Motor neuron (in vitro differentiated cells): ENCODE measurements around the gene MBTPS2. TPM values are rescaled to one million over a fixed set of nuclear protein-coding genes. Genes with fewer than 3 reads are reported as not detected.

ENCODE experiments used
- ATAC-seq, 8 experiments: fragments of 200-7000 bp; cut with Tn5 transposase; replicated peaks in 6 of 8; 2 replicates each; pipeline ENCODE4 v1.8.0; 2021; ENCODE audit warnings: mild to moderate bottlenecking in 8 of 8, moderate library complexity in 8 of 8
- H3K27ac ChIP-seq, 2 donors: fragments of 250-450 bp; sonication (Bioruptor Pico); 2 replicates each; pipeline ENCODE4 v1.9.0; 2021; ENCODE audit warnings: antibody characterized with exemption in 2 of 2, mild to moderate bottlenecking in 2 of 2, moderate library complexity in 1 of 2
- H3K4me1 ChIP-seq, 2 donors: fragments of 250-450 bp; sonication (Bioruptor Pico); replicated peaks in 1 of 2; 2 replicates each; pipeline ENCODE4 v1.6.1; 2021; ENCODE audit warnings: antibody characterized with exemption in 2 of 2, mild to moderate bottlenecking in 2 of 2, moderate library complexity in 1 of 2
- H3K4me3 ChIP-seq, 5 donors: fragments of 250-450 bp; sonication (Bioruptor Pico); 2 replicates each; pipeline ENCODE4 v1.9.0; 2021; ENCODE audit warnings: antibody characterized with exemption in 5 of 5, mild to moderate bottlenecking in 5 of 5, moderate library complexity in 4 of 5
- WGBS, 10 experiments: fragments of 450-650 bp; shearing (Covaris generic); methylation state at CpG; one replicate each; pipeline ENCODE4 v1.0.0; 2022; 5-methylcytosine and 5-hydroxymethylcytosine counted together
- in situ Hi-C, 9 experiments: fragments of 400-800 bp; cut with MboI; loops; one replicate each; pipeline ENCODE4 v1.15.0; 2021; ENCODE audit warnings: low sequenced_read_pairs in 9 of 9, low pct_unique_long_range_greater_than_20kb in 2 of 9; ENCODE audit not compliant: unreplicated experiment in 9 of 9
- total RNA-seq, 8 experiments: library from RNA; unstranded; fragments of 300-600 nt; gene quantifications; 2 replicates each; pipeline versions ENCODE4 v1.2.3 to v1.2.4, GENCODE V29; 2022

The MBTPS2 gene
- total RNA-seq, 8 experiments from 2014 or later, result 9.6 to 20.3 (median 13.1) TPM

DNA sequence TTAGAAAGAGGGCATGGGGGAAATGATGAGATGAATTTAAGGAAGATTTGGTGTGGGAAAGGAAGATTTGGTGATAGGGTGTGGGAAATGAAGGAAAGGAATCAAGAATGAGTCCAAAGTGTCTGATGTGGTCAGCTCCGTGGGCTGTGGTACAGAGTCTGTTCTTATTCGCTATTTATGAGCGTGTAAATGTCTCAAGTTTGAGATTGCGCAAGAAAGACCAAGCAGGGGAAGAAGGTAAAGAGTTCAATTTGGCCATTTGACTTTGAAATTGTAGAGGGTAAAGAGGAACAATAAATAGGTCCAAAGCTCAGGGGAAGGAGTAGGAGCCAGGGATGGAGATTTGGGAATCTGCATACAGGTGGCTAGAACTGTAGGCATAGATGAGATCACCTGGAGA, 89.8 kb downstream of the MBTPS2 start:
- ATAC-seq, result no peak
- WGBS, 10 experiments, result 28 to 100% (median 92%) methylated on average over 2 to 4 of the region's 4 CpGs; no CpG with 5 or more reads in 4 of the 10 experiments
- Histone ChIP-seq H3K4me1 (peaks cover 0 to 2% of the 10 kb centered on the region in 2 donors), H3K27ac (no peak overlapping the region), H3K4me3 (no peak overlapping the region)
- in situ Hi-C loops, result no loop called here

DNA sequence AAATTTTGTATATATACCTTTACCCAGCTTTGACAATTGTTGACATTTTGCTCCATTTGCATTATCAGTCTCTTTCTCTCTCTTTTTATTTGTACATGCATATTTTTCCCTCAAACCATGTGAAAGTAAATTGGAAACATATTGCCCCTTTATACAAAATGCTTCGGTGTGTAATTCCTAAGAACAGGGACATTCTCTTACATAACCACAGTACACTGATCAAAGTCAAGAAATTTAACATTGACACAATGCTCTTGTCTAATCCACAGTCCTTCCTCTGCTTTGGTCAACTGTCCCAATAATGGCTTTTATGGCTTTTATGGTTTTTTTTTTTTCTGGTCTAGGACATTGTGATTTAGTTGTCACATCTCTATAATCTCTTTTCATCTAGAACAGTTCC, 91.6 kb downstream of the MBTPS2 start:
- Histone ChIP-seq H3K4me1 (peaks cover 0 to 2% of the 10 kb centered on the region in 2 donors), H3K27ac (no peak overlapping the region), H3K4me3 (no peak overlapping the region)
- 0 to 100% (median 50%) methylated on average over 1 of the region's 1 CpG; no CpG with 5 or more reads in 1 of the 10 experiments for WGBS, 10 experiments
- in situ Hi-C loops, result no loop called here
- no peak for ATAC-seq

DNA sequence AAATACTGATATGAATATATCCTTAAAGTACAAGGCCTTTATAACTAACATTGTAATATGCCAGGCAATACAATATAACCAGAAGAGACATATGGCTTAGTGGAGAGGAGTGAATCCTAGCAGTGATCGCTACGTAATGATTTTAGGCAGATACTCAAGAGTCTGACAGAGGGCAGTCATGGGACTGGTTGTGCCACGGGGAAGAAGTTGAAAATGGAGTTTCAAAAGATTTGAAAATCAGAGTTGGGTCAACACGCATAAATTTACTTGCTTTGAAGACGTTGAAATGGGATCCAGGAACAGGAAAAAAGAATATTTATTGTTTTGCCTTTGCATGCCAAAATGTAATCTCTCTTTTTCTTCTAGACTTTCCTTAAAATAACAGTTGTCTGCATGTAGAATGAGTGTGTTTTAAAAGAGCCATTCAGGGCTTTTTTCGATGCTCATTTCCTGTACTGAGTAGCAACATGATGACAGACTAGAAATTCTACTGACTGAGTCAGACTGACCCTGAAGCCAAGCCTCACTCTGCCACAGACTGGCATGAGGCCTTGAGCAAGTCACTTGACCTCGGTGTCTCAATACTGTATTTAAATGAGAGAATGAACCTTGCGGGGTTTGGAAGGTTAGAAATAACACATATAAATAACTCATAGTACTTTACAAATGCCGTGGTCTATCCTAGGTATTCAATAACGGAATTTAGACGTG, 93.0 kb downstream of the MBTPS2 start:
- H3K27ac ChIP-seq, result no peak overlapping the region
- in situ Hi-C loops, result no loop called here

DNA sequence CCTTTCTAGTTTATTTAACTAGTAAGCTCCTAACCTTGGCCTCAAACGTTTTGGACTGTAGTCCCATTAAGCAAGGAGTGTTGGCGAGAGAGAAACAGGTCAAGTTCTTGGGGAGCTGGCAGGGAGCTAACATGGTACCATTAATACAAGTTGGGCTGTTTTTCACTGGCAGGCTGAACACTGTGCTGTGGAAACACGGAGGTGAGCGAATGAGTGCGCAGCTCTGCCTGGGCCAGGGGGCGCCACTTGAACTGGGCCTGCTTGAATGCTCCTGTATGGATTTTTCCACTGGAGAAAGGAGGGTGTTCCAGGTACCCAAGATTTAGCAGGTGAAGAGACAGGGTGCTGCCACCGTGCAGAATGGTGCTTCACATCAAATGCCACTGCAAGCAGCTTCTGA, 93.7 kb downstream of the MBTPS2 start:
- no peak overlapping the region for H3K27ac ChIP-seq
- H3K4me1 ChIP-seq, result no peaks in the 10 kb centered on the region
- no peak for ATAC-seq
- WGBS, 10 experiments, result 20 to 80% (median 56%) methylated on average over 1 to 6 of the region's 7 CpGs; no CpG with 5 or more reads in 6 of the 10 experiments
- H3K4me3 ChIP-seq, result no peak overlapping the region
- in situ Hi-C loops, result no loop called here

More for the DNA sequence above, 93.0 kb downstream of the MBTPS2 start:
- Histone ChIP-seq H3K4me3 (no peak overlapping the region), H3K4me1 (no peaks in the 10 kb centered on the region)
- 0 to 100% (median 79%) methylated on average over 1 to 9 of the region's 11 CpGs; no CpG with 5 or more reads in 3 of the 10 experiments for WGBS, 10 experiments
- peak in 2 of 8 experiments; percentile 66 to 99 for ATAC-seq

DNA sequence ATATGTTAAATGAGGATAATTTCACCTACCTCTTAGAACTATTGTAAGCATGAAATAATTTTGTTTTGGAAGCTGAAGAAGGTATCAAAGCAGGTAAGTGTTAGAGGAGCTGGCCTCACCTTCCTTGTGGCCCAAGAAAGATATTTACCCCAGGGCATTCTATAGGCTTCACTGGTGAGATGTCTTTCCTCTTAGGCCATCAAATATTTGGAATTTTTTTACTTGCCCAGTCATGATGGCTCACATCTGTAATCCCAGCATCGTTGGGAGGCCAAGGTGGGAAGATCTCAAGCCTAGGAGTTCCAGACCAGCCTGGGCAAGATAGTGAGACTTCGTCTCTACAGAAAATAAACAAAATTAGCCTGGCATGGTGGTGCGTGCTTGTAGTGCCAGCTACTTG, 95.0 kb downstream of the MBTPS2 start:
- in situ Hi-C loops, result no loop called here
- Histone ChIP-seq H3K27ac (no peak overlapping the region), H3K4me3 (no peak overlapping the region), H3K4me1 (no peaks in the 10 kb centered on the region)
- WGBS, 10 experiments, result 53 to 85% (median 80%) methylated on average over 1 to 3 of the region's 3 CpGs; no CpG with 5 or more reads in 7 of the 10 experiments
- ATAC-seq, result no peak

Other genes starting within 250 kb of the MBTPS2 start
- gene KLHL34, start 181.3 kb upstream of the MBTPS2 start, total RNA-seq, result under 1 TPM in 7 of 8 experiments, not detected in 1; 0.17 to 0.57 (median 0.25) TPM
- gene SMPX, start 81.5 kb upstream of the MBTPS2 start, total RNA-seq, result 1 to 10 TPM in 1 of 8 experiments, not detected in 7; 1.1 TPM
- 1 to 10 TPM in 5 of 8 experiments, under 1 TPM in 3; 0.73 to 6.4 (median 1.6) TPM for gene YY2, start 16.4 kb downstream of the MBTPS2 start, total RNA-seq
- 100 to 1,000 TPM in 2 of 8 experiments, 10 to 100 TPM in 6; 15.9 to 158 (median 72.3) TPM for gene SMS, start 101.1 kb downstream of the MBTPS2 start, total RNA-seq
- 1 to 10 TPM in 1 of 8 experiments, under 1 TPM in 7; 0.16 to 1.4 (median 0.27) TPM for gene PHEX, start 192.7 kb downstream of the MBTPS2 start, total RNA-seq